ENCODE results near the gene HPS4. TPM values are rescaled to one million over a fixed set of nuclear protein-coding genes. Genes with fewer than 3 reads are reported as not detected.

The HPS4 gene
- total RNA-seq, 4 donors from 2014 or later = 21.9 to 28.5 (median 24.5) TPM

- no peak for DNase-seq
- no peaks in the 10 kb centered on the region for H3K4me1 ChIP-seq
- intact Hi-C loops (cut with DNase I) = loop anchor here (2.0 kb wide), 1 partner anchor 44 kb away; no protein-coding TSS in a partner anchor
- peaks cover 17 to 99% (median 45%) of the 10 kb centered on the region in 3 donors for H3K36me3 ChIP-seq
- TF ChIP-seq CTCF (IDR thresholded peaks at IDR 0.05) (no peak), POLR2A (IDR thresholded peaks at IDR 0.05) (no peak)
- H3K4me3 ChIP-seq = no peak overlapping the region
- H3K27ac ChIP-seq = no peak overlapping the region
- H3K27me3 ChIP-seq = no peaks in the 10 kb centered on the region
- 91 to 95% methylated on average over 2 of the region's 2 CpGs for WGBS, 2 donors
- H3K9me3 ChIP-seq = no peaks in the 10 kb centered on the region
These were observed 12.8 kb downstream of the HPS4 start for GRCh38 chr22:26470807-26471206.

DNA sequence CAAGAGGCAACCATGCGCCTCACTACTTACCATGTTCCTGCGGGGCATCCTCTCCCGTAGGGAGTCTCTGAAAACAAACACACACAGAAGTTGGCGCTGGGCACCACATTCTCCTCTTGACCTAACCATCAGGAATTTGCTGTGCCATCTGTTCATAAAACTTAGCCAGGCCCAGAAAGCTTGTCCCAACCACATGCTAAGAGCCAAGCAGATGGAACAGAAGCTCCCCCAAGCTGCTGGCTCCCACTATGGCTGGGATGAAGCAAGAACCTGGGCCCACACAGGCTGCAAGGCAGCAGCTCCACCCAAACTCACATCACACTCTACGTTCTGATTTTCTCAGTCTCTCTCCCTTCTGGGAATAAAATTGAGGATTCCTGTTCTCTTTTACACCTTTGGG is 17.4 kb downstream of the HPS4 start:
- 76 to 85% methylated on average over 5 of the region's 5 CpGs for WGBS, 2 donors
- H3K36me3 ChIP-seq = peaks cover 18 to 100% (median 52%) of the 10 kb centered on the region in 3 donors
- H3K9me3 ChIP-seq = no peaks in the 10 kb centered on the region
- intact Hi-C loops (cut with DNase I) = loop anchor here (10.0 kb wide), 1 partner anchor 71 kb away; no protein-coding TSS in a partner anchor
- no peak for DNase-seq
- H3K4me3 ChIP-seq = no peak overlapping the region
- H3K27me3 ChIP-seq = no peaks in the 10 kb centered on the region
- TF ChIP-seq CTCF (IDR thresholded peaks at IDR 0.05) (no peak), POLR2A (IDR thresholded peaks at IDR 0.05) (no peak)
- peaks cover 0 to 4% (median 0%) of the 10 kb centered on the region in 3 donors for H3K4me1 ChIP-seq
- H3K27ac ChIP-seq = no peak overlapping the region

GRCh38 chr22:26464312-26464711 is 19.3 kb downstream of the HPS4 start:
- peaks cover 9 to 93% (median 35%) of the 10 kb centered on the region in 3 donors for H3K36me3 ChIP-seq
- intact Hi-C loops (cut with DNase I) = loop anchor here (10.0 kb wide), 1 partner anchor 70 kb away; no protein-coding TSS in a partner anchor
- no peak for DNase-seq
- no peaks in the 10 kb centered on the region for H3K27me3 ChIP-seq
- H3K4me3 ChIP-seq = no peak overlapping the region
- peaks cover 0 to 17% (median 0%) of the 10 kb centered on the region in 3 donors for H3K4me1 ChIP-seq
- H3K9me3 ChIP-seq = no peaks in the 10 kb centered on the region
- WGBS, 2 donors = 34 to 38% methylated on average over 3 to 4 of the region's 7 CpGs
- H3K27ac ChIP-seq = no peak overlapping the region
- no peak for TF ChIP-seq CTCF (IDR thresholded peaks at IDR 0.05)
- no peak for TF ChIP-seq POLR2A (IDR thresholded peaks at IDR 0.05)

DNA sequence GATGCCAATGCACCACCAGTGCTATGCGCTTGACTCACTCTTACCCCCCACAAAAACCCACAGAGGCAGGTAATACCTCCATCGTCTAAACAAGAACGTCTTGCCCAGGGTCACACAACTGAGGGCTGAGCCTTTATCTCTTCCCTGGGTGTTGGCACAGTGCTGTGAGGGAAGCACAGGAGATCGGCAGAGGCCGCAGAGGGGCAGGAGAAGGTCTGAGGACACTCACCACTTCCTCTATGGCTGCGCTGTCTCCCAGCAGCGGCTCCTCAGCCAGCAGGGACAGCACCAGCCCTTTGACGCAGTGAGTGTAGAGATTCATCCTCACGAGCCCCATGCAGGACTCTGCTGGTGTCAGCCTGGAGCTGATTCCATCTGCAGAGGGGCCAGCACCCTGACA is 19.9 kb downstream of the HPS4 start:
- H3K9me3 ChIP-seq = no peaks in the 10 kb centered on the region
- H3K4me1 ChIP-seq = peaks cover 0 to 17% (median 0%) of the 10 kb centered on the region in 3 donors
- WGBS, 2 donors = 82% methylated on average over 6 of the region's 9 CpGs; no CpG with 5 or more reads in 1 of the 2 donors
- no peak for DNase-seq
- no peak overlapping the region for H3K4me3 ChIP-seq
- intact Hi-C loops (cut with DNase I) = loop anchor here (10.0 kb wide), 1 partner anchor 69 kb away; no protein-coding TSS in a partner anchor
- no peak overlapping the region for H3K27ac ChIP-seq
- H3K36me3 ChIP-seq = peaks cover 9 to 93% (median 35%) of the 10 kb centered on the region in 3 donors
- H3K27me3 ChIP-seq = no peaks in the 10 kb centered on the region
- TF ChIP-seq CTCF (IDR thresholded peaks at IDR 0.05) (no peak), POLR2A (IDR thresholded peaks at IDR 0.05) (no peak)

GRCh38 chr22:26463101-26463661 is 20.4 kb downstream of the HPS4 start:
- intact Hi-C loops (cut with DNase I) = loop anchor here (10.0 kb wide), 1 partner anchor 68 kb away; no protein-coding TSS in a partner anchor
- DNase-seq = no peak
- no peaks in the 10 kb centered on the region for H3K9me3 ChIP-seq
- H3K27ac ChIP-seq = no peak overlapping the region
- H3K4me1 ChIP-seq = peaks cover 0 to 17% (median 0%) of the 10 kb centered on the region in 3 donors
- peaks cover 9 to 93% (median 35%) of the 10 kb centered on the region in 3 donors for H3K36me3 ChIP-seq
- 83 to 84% methylated on average over 4 of the region's 10 CpGs for WGBS, 2 donors
- no peaks in the 10 kb centered on the region for H3K27me3 ChIP-seq
- no peak overlapping the region for H3K4me3 ChIP-seq
- no peak for TF ChIP-seq POLR2A (IDR thresholded peaks at IDR 0.05)
